Osteocyte (in vitro differentiated cells): ENCODE results near the gene MEIS1. TPM values are rescaled to one million over a fixed set of nuclear protein-coding genes. Genes with fewer than 3 reads are reported as not detected.

Experiments
- DNase-seq: peaks from one replicate; pipeline ENCODE4 v3.0.0; 2021; ENCODE audit warnings: mixed read lengths; ENCODE audit not compliant: unreplicated experiment; ENCODE audit errors: extremely low spot score
- H3K27ac Mint-ChIP-seq: one replicate; pipeline ENCODE4 v1.8.0; 2021; ENCODE audit warnings: mild to moderate bottlenecking, mixed read lengths; ENCODE audit not compliant: unreplicated experiment
- H3K27me3 Mint-ChIP-seq: one replicate; pipeline ENCODE4 v1.8.0; 2021; ENCODE audit warnings: mixed read lengths; ENCODE audit not compliant: unreplicated experiment
- H3K36me3 Mint-ChIP-seq: one replicate; pipeline ENCODE4 v1.8.0; 2021; ENCODE audit warnings: mixed read lengths; ENCODE audit not compliant: unreplicated experiment
- H3K4me1 Mint-ChIP-seq: one replicate; pipeline ENCODE4 v1.8.0; 2021; ENCODE audit warnings: mixed read lengths; ENCODE audit not compliant: unreplicated experiment
- H3K4me3 Mint-ChIP-seq: one replicate; pipeline ENCODE4 v1.8.0; 2021; ENCODE audit warnings: mild to moderate bottlenecking, moderate library complexity, mixed read lengths; ENCODE audit not compliant: unreplicated experiment
- H3K9me3 Mint-ChIP-seq: one replicate; pipeline ENCODE4 v1.8.0; 2021; ENCODE audit warnings: mixed read lengths; ENCODE audit not compliant: unreplicated experiment
- CTCF ChIP-seq: fragments of 200-600 bp; sonication (generic); IDR thresholded peaks from 2 replicates; pipeline ENCODE4 v1.5.0; 2021; ENCODE audit warnings: antibody characterized with exemption, mild to moderate bottlenecking, moderate library complexity
- total RNA-seq: library from RNA; stranded (reverse); gene quantifications from 2 replicates; pipeline ENCODE4 v1.2.1, GENCODE V29; 2021

MEIS1 gene
- total RNA-seq, 1 donor from 2014 or later, result 0.86 TPM

DNA sequence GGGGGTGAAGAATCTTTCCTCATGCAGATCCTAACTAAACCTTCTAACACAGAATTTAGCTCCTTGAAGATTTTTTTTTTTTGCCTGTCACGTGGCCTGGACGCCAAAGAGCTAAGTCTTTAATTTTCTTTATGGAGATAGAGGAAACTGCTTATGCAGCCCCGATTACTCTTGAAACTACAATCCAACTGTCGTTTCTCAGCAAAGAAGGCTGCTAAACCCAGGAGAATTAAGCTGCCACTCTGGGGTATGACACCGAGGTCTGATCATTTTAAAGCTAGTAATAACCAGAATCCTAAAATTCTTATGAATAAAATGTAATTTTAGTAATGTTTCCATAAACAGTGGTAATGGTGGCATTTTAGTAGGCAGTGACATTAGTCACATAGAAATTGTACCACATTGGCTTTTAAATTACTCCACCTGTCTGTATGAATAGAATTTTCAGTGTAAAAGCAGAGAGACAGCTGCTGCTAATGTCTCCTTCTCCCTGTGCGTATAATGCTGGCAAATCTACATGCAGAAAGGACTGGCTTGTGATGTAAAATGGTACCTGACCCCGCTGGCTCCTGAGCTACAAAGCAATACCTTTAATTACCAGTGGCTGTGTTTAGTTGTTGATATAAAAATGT lies 86.5 kb downstream of the MEIS1 start:
- Mint-ChIP-seq H3K4me3 (no peak overlapping the region), H3K36me3 (no peaks in the 10 kb centered on the region), H3K27ac (no peak overlapping the region), H3K27me3 (no peaks in the 10 kb centered on the region), H3K9me3 (no peaks in the 10 kb centered on the region), H3K4me1 (no peaks in the 10 kb centered on the region)
- TF ChIP-seq CTCF, result no peak
- no peak for DNase-seq

GRCh38 chr2:66522611-66523376 lies 87.9 kb downstream of the MEIS1 start:
- Mint-ChIP-seq H3K27me3 (no peaks in the 10 kb centered on the region), H3K4me1 (no peaks in the 10 kb centered on the region), H3K9me3 (no peaks in the 10 kb centered on the region), H3K4me3 (no peak overlapping the region), H3K27ac (no peak overlapping the region), H3K36me3 (no peaks in the 10 kb centered on the region)
- no peak for TF ChIP-seq CTCF
- DNase-seq, result no peak

GRCh38 chr2:66523377-66523969 lies 88.5 kb downstream of the MEIS1 start:
- no peak overlapping the region for H3K27ac Mint-ChIP-seq
- no peaks in the 10 kb centered on the region for H3K27me3 Mint-ChIP-seq
- H3K4me3 Mint-ChIP-seq, result no peak overlapping the region
- no peaks in the 10 kb centered on the region for H3K9me3 Mint-ChIP-seq
- DNase-seq, result no peak
- H3K36me3 Mint-ChIP-seq, result no peaks in the 10 kb centered on the region
- TF ChIP-seq CTCF, result no peak
- H3K4me1 Mint-ChIP-seq, result no peaks in the 10 kb centered on the region

DNA sequence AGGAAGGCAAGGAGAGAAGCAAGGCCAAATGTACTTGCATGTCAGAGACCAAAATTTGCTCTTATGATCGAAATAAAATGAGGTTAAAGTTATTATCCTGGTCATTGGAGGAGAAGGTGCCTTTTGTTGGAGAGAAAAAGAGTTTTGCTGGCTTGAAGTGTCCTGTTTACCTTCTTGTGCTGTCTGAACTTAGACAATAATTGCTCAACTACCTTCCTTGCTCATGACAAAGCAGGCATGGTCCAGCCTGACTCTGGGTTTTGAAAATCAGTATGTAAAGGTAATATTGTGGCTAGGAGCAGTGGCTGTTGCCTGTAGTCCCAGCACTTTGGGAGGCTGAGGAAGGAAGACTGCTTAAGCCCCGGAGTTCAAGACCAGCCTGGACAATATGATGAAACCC lies 89.1 kb downstream of the MEIS1 start:
- Mint-ChIP-seq H3K4me1 (no peaks in the 10 kb centered on the region), H3K27me3 (no peaks in the 10 kb centered on the region), H3K27ac (no peak overlapping the region), H3K4me3 (no peak overlapping the region), H3K36me3 (no peaks in the 10 kb centered on the region), H3K9me3 (no peaks in the 10 kb centered on the region)
- DNase-seq, result no peak
- TF ChIP-seq CTCF, result no peak

GRCh38 chr2:66525606-66526005 lies 90.7 kb downstream of the MEIS1 start:
- H3K36me3 Mint-ChIP-seq, result no peaks in the 10 kb centered on the region
- no peaks in the 10 kb centered on the region for H3K4me1 Mint-ChIP-seq
- no peaks in the 10 kb centered on the region for H3K27me3 Mint-ChIP-seq
- H3K27ac Mint-ChIP-seq, result no peak overlapping the region
- DNase-seq, result no peak
- TF ChIP-seq CTCF, result no peak
- no peak overlapping the region for H3K4me3 Mint-ChIP-seq
- H3K9me3 Mint-ChIP-seq, result no peaks in the 10 kb centered on the region
